Neural cell (in vitro differentiated cells): ENCODE data around the gene POLR2B. TPM values are rescaled to one million over a fixed set of nuclear protein-coding genes. Genes with fewer than 3 reads are reported as not detected.
A peak's percentile ranks its signal among the peaks of the same experiment; 100 is the strongest.
"Not testable (repeated sequence)": the region's sequence is repeated elsewhere in the genome, so short reads cannot be mapped to it uniquely, and the experiment has no call there.

Experiments used
- H2AFZ ChIP-seq: fragments of 200-600, 300-800 bp; sonication (generic), shearing (Covaris generic); 2 replicates; pipeline ENCODE4 v1.6.0; 2014; ENCODE audit warnings: low read depth, mild to moderate bottlenecking, antibody characterized with exemption, low read length, moderate library complexity
- H3F3A ChIP-seq: fragments of 200-600 bp; shearing (Covaris generic); 2 replicates; pipeline ENCODE4 v1.6.1; 2016; ENCODE audit warnings: mild to moderate bottlenecking, moderate library complexity, mixed read lengths, antibody characterized with exemption, low read length; ENCODE audit not compliant: insufficient read depth, poor library complexity, severe bottlenecking
- H3K27ac ChIP-seq: fragments of 200-600, 300-800 bp; sonication (generic), shearing (Covaris generic); 2 replicates; pipeline ENCODE4 v1.5.1; 2014; ENCODE audit warnings: mild to moderate bottlenecking, low read length, moderate library complexity
- H3K27me3 ChIP-seq: fragments of 300-800, 200-600 bp; sonication (generic), shearing (Covaris generic); 2 replicates; pipeline ENCODE4 v1.6.0; 2014; ENCODE audit warnings: mild to moderate bottlenecking, low read depth, low read length, moderate library complexity; ENCODE audit not compliant: insufficient read depth
- H3K36me3 ChIP-seq: fragments of 300-800, 200-600 bp; sonication (generic), shearing (Covaris generic); 2 replicates; pipeline ENCODE4 v1.5.1; 2014; ENCODE audit warnings: mild to moderate bottlenecking, antibody characterized with exemption, low read length, moderate library complexity; ENCODE audit not compliant: insufficient read depth
- H3K4me2 ChIP-seq: fragments of 300-800, 200-600 bp; sonication (generic), shearing (Covaris generic); 2 replicates; pipeline ENCODE4 v1.6.0; 2014; ENCODE audit warnings: mild to moderate bottlenecking, low read length
- H3K4me3 ChIP-seq: fragments of 300-800, 200-600 bp; sonication (generic), shearing (Covaris generic); 2 replicates; pipeline ENCODE4 v1.5.1; 2014; ENCODE audit warnings: mild to moderate bottlenecking, low read length, moderate library complexity
- H3K79me2 ChIP-seq: fragments of 200-600 bp; shearing (Covaris generic); replicated peaks from 2 replicates; pipeline ENCODE4 v1.6.0; 2014; ENCODE audit warnings: mild to moderate bottlenecking, low read length, moderate library complexity; ENCODE audit not compliant: insufficient read depth
- H3K9ac ChIP-seq: fragments of 300-800, 200-600 bp; sonication (generic), shearing (Covaris generic); 2 replicates; pipeline ENCODE4 v1.6.1; 2016; ENCODE audit warnings: mild to moderate bottlenecking, low read length, mixed read lengths
- H3K9me2 ChIP-seq: fragments of 200-600 bp; shearing (Covaris generic); 2 replicates; pipeline ENCODE4 v1.6.1; 2016; ENCODE audit warnings: mild to moderate bottlenecking, low read length, mixed read lengths; ENCODE audit not compliant: insufficient read depth
- H3K9me3 ChIP-seq: fragments of 200-600, 300-800 bp; sonication (generic), shearing (Covaris generic); 2 replicates; pipeline ENCODE4 v1.6.1; 2016; ENCODE audit warnings: mild to moderate bottlenecking, mixed run types, low read length, moderate library complexity, mixed read lengths
- H4K20me1 ChIP-seq: fragments of 200-600 bp; shearing (Covaris generic); 2 replicates; pipeline ENCODE4 v1.6.1; 2016; ENCODE audit warnings: mild to moderate bottlenecking, mixed run types; ENCODE audit not compliant: insufficient read depth
- EP300 ChIP-seq: fragments of 450-650 bp; conservative IDR thresholded peaks from 2 replicates; pipeline ENCODE4 v1.6.1; 2014; ENCODE audit warnings: antibody characterized with exemption, mild to moderate bottlenecking, moderate library complexity; ENCODE audit not compliant: poor library complexity, severe bottlenecking
- EZH2 ChIP-seq: fragments of 200-600, 300-800 bp; shearing (Covaris generic), sonication (generic); IDR thresholded peaks from 2 replicates; pipeline ENCODE4 v1.6.1; 2014; ENCODE audit warnings: antibody characterized with exemption, low read length, borderline replicate concordance, mild to moderate bottlenecking; ENCODE audit not compliant: insufficient read depth, poor library complexity, severe bottlenecking
- MXI1 ChIP-seq: fragments of 450-650 bp; conservative IDR thresholded peaks from 2 replicates; pipeline ENCODE4 v1.6.1; 2014; ENCODE audit warnings: antibody characterized with exemption, mild to moderate bottlenecking; ENCODE audit not compliant: poor library complexity, severe bottlenecking
- POLR2AphosphoS5 ChIP-seq: IDR thresholded peaks from 2 replicates; pipeline ENCODE4 v1.6.1; 2012
- RAD21 ChIP-seq: fragments of 450-650 bp; conservative IDR thresholded peaks from 2 replicates; pipeline ENCODE4 v1.6.1; 2014; ENCODE audit warnings: antibody characterized with exemption, mild to moderate bottlenecking, moderate library complexity
- SMC3 ChIP-seq: fragments of 450-650 bp; conservative IDR thresholded peaks from 2 replicates; pipeline ENCODE4 v1.6.1; 2014; ENCODE audit warnings: antibody characterized with exemption, mild to moderate bottlenecking, moderate library complexity; ENCODE audit not compliant: poor library complexity
- TAF1 ChIP-seq: IDR thresholded peaks from 2 replicates; pipeline ENCODE4 v1.6.1; 2012; ENCODE audit warnings: low read depth
- polyA plus RNA-seq: library from polyadenylated mRNA; depleted of rRNA; stranded (reverse); fragments of >200 nt; gene quantifications from 2 replicates; pipeline ENCODE4 v1.2.3, GENCODE V29; 2014
- TF ChIP-seq, protein P1 (sequence below): fragments of 450-650 bp; IDR thresholded peaks from 2 replicates; pipeline ENCODE4 v1.5.1; 2014; ENCODE audit warnings: antibody characterized with exemption, mild to moderate bottlenecking, moderate library complexity; ENCODE audit not compliant: poor library complexity, severe bottlenecking
- TF ChIP-seq, protein P2 (sequence below): IDR thresholded peaks from 2 replicates; pipeline ENCODE4 v1.6.1; 2012; ENCODE audit warnings: borderline replicate concordance

Gene POLR2B
- polyA plus RNA-seq, 1 donor from 2014 or later, result 300 TPM

DNA sequence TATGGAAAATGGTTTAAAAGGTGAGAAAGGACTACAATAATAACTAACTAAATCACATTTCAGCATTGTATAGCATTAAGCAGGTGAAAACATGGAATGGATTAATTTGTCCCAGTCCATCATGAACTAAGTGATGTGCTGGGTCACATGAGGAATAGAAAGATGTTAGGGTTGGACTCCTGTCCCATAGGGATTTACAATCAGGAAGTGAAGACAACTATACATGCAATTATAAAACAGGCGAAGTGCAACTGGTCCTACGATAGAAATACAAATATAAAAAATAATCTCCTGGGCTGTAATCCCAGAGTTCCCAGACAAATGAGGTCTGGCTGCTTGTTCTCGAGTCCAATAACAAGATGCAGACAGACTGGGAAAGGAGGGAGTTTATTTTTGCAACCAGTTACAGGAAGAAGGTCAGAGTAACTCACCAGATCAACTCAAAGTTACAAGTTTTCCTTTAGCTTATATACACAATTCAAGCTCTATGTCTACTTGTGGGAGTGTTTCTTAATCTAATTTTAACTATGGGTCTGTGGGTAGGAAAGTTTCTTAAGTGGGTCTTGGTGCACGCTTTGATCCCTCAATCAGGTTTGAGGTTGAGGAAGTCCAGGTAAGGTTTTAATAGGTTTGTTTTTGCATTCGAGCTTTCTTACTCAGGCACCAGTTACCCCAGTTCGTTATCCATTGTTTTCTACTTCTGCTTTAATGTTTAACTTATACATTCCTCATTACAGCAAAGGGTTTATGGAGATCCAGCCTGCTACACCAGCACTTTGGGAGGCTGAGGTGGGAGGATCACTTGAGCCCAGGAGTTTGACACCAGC, 81.4 kb downstream of the POLR2B start:
- TF ChIP-seq, protein P1, sequence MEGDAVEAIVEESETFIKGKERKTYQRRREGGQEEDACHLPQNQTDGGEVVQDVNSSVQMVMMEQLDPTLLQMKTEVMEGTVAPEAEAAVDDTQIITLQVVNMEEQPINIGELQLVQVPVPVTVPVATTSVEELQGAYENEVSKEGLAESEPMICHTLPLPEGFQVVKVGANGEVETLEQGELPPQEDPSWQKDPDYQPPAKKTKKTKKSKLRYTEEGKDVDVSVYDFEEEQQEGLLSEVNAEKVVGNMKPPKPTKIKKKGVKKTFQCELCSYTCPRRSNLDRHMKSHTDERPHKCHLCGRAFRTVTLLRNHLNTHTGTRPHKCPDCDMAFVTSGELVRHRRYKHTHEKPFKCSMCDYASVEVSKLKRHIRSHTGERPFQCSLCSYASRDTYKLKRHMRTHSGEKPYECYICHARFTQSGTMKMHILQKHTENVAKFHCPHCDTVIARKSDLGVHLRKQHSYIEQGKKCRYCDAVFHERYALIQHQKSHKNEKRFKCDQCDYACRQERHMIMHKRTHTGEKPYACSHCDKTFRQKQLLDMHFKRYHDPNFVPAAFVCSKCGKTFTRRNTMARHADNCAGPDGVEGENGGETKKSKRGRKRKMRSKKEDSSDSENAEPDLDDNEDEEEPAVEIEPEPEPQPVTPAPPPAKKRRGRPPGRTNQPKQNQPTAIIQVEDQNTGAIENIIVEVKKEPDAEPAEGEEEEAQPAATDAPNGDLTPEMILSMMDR, result no peak
- TF ChIP-seq SMC3 (no peak), EZH2 (no peak), EP300 (no peak), POLR2AphosphoS5 (no peak), TAF1 (no peak)
- Histone ChIP-seq H4K20me1 (no peaks in the 10 kb centered on the region), H3K9ac (no peak overlapping the region), H3K36me3 (no peaks in the 10 kb centered on the region), H3K9me2 (no peaks in the 10 kb centered on the region), H3K27me3 (no peaks in the 10 kb centered on the region), H3K4me2 (no peak overlapping the region), H3K27ac (no peak overlapping the region), H3K79me2 (no peaks in the 10 kb centered on the region), H3K9me3 (no peaks in the 10 kb centered on the region), H3K4me3 (no peak overlapping the region), H2AFZ (no peak overlapping the region), H3F3A (no peaks in the 10 kb centered on the region)

DNA sequence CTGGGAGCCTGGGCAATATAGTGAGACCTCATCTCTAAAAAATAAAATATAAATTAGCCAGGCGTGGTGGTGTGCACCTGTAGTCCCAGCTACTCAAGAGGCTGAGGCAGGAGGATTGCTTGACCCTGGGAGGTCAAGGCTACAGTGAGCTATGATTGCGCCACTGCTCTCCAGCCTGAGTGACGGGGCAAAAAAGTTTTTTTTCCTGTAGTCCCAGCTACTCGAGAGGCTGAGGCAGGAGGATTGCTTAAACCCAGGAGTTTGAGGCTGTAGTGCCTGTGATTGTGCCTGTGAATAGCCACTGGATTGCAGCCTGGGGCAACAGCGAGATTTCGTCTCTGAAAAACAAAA, 82.0 kb downstream of the POLR2B start:
- not testable (repeated sequence) for H3K27ac ChIP-seq, H3K4me3 ChIP-seq, H3K27me3 ChIP-seq, H4K20me1 ChIP-seq, H3K9me3 ChIP-seq, H3K4me2 ChIP-seq, H3F3A ChIP-seq, H3K79me2 ChIP-seq, H2AFZ ChIP-seq, H3K9ac ChIP-seq, H3K36me3 ChIP-seq, H3K9me2 ChIP-seq

DNA sequence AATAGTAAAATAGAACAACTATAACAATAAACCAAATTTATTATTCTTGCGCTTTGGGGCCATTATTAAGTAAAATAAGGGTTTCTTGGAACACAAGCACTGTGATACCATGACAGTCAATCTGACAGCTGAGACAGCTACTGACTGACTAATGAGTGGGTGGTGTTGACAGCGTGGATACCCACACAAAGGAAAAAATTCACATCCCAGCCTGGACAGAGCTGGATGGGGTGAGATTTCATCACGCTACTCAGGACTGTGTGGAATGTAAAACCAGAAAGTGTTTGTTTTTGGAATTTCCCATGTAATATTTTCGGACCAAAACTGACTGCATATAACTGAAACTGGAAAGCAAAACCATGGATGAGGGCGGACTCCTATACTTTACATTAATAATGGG, 82.7 kb downstream of the POLR2B start:
- Histone ChIP-seq H3F3A (no peaks in the 10 kb centered on the region), H3K9me2 (no peaks in the 10 kb centered on the region), H4K20me1 (no peaks in the 10 kb centered on the region), H3K4me2 (no peak overlapping the region), H3K9me3 (no peaks in the 10 kb centered on the region), H3K27ac (peak overlapping the region; percentile 1), H3K36me3 (no peaks in the 10 kb centered on the region), H3K27me3 (no peaks in the 10 kb centered on the region), H3K4me3 (no peak overlapping the region), H2AFZ (no peak overlapping the region), H3K9ac (no peak overlapping the region), H3K79me2 (no peaks in the 10 kb centered on the region)
- peak; percentile 72 for TF ChIP-seq POLR2AphosphoS5
- peak; percentile 91 for TF ChIP-seq EP300
- no peak for TF ChIP-seq RAD21

DNA sequence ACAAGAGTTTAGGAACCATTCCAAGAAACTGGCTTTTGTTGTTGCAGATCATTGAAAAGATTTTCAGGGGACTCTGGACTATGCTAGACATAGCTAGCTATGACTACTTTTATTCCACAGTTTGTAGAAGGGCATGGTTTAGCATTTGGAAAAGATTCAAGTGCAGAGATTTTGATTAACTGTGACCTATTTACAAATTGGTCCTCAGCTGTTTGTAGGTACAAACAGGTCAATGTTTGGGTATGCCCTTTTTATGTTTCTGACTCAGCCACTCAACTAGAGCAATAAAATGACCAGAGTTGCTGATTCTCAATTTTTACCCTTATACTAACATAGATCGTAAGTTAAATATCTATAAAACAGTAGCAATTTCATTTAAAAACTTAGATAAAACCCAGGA, 84.8 kb downstream of the POLR2B start:
- H3K79me2 ChIP-seq, result no peaks in the 10 kb centered on the region
- H3K4me2 ChIP-seq, result no peak overlapping the region
- H2AFZ ChIP-seq, result no peak overlapping the region

More for the DNA sequence above, 84.8 kb downstream of the POLR2B start:
- Histone ChIP-seq H3K4me3 (no peak overlapping the region), H3K9ac (no peak overlapping the region), H3K36me3 (no peaks in the 10 kb centered on the region), H3K9me3 (no peaks in the 10 kb centered on the region), H3K27ac (no peak overlapping the region), H3K27me3 (no peaks in the 10 kb centered on the region), H3K9me2 (no peaks in the 10 kb centered on the region), H3F3A (no peaks in the 10 kb centered on the region), H4K20me1 (no peaks in the 10 kb centered on the region)
- TF ChIP-seq RAD21 (no peak), EP300 (no peak), TAF1 (no peak), MXI1 (no peak), SMC3 (no peak), POLR2AphosphoS5 (no peak), EZH2 (no peak)
- TF ChIP-seq, protein P1, result no peak
- TF ChIP-seq, protein P2, sequence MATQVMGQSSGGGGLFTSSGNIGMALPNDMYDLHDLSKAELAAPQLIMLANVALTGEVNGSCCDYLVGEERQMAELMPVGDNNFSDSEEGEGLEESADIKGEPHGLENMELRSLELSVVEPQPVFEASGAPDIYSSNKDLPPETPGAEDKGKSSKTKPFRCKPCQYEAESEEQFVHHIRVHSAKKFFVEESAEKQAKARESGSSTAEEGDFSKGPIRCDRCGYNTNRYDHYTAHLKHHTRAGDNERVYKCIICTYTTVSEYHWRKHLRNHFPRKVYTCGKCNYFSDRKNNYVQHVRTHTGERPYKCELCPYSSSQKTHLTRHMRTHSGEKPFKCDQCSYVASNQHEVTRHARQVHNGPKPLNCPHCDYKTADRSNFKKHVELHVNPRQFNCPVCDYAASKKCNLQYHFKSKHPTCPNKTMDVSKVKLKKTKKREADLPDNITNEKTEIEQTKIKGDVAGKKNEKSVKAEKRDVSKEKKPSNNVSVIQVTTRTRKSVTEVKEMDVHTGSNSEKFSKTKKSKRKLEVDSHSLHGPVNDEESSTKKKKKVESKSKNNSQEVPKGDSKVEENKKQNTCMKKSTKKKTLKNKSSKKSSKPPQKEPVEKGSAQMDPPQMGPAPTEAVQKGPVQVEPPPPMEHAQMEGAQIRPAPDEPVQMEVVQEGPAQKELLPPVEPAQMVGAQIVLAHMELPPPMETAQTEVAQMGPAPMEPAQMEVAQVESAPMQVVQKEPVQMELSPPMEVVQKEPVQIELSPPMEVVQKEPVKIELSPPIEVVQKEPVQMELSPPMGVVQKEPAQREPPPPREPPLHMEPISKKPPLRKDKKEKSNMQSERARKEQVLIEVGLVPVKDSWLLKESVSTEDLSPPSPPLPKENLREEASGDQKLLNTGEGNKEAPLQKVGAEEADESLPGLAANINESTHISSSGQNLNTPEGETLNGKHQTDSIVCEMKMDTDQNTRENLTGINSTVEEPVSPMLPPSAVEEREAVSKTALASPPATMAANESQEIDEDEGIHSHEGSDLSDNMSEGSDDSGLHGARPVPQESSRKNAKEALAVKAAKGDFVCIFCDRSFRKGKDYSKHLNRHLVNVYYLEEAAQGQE, result no peak
